GM12864 (cell line): ENCODE measurements around the gene CTDSPL.

ENCODE experiments used
- DNase-seq: peaks from one replicate; pipeline ENCODE4 v3.0.0-alpha.2; 2011; ENCODE audit warnings: low read depth
- H3K4me3 ChIP-seq: 2 replicates; pipeline ENCODE4 v1.5.1; 2011; ENCODE audit warnings: mild to moderate bottlenecking, low read depth, low read length, control low read depth
- CTCF ChIP-seq: IDR thresholded peaks from 2 replicates; pipeline ENCODE4 v1.5.1; 2011; ENCODE audit warnings: low read depth, mild to moderate bottlenecking, moderate library complexity, low read length, control low read depth, inconsistent platforms; ENCODE audit errors: missing control alignments

CTDSPL gene

GRCh38 chr3:37943631-37944314, 82.1 kb downstream of the CTDSPL start:
- no peak overlapping the region for H3K4me3 ChIP-seq
- no peak for TF ChIP-seq CTCF
- no peak for DNase-seq

GRCh38 chr3:37944391-37944842, 82.7 kb downstream of the CTDSPL start:
- TF ChIP-seq CTCF: no peak
- H3K4me3 ChIP-seq: no peak overlapping the region
- no peak for DNase-seq

- no peak for DNase-seq
- no peak overlapping the region for H3K4me3 ChIP-seq
- no peak for TF ChIP-seq CTCF
Measured at GRCh38 chr3:37945156-37945806, 83.6 kb downstream of the CTDSPL start.

GRCh38 chr3:37945807-37946530, 84.3 kb downstream of the CTDSPL start:
- no peak for DNase-seq
- H3K4me3 ChIP-seq: no peak overlapping the region
- no peak for TF ChIP-seq CTCF

- no peak for DNase-seq
- no peak overlapping the region for H3K4me3 ChIP-seq
- TF ChIP-seq CTCF: no peak
Measured at GRCh38 chr3:37946531-37946889, 84.8 kb downstream of the CTDSPL start.

- DNase-seq: no peak
- no peak overlapping the region for H3K4me3 ChIP-seq
- no peak for TF ChIP-seq CTCF
Measured at GRCh38 chr3:37949866-37950265, 88.2 kb downstream of the CTDSPL start.
